DOHH2 (cell line): ENCODE data around the gene LPIN1.

ENCODE experiments used
- EZH2phosphoT487 ChIP-seq: fragments of 200-600 bp; sonication (generic); IDR thresholded peaks from 2 replicates; pipeline ENCODE4 v1.6.1; 2017; ENCODE audit warnings: borderline replicate concordance, mild to moderate bottlenecking, antibody characterized with exemption, low read length, moderate library complexity, mixed read lengths
- TF ChIP-seq, protein P1 (sequence below): fragments of 200-600 bp; sonication (generic); IDR thresholded peaks from one replicate; pipeline ENCODE4 v1.5.1; 2014; ENCODE audit warnings: antibody characterized with exemption, mild to moderate bottlenecking, low read depth, low read length; ENCODE audit not compliant: poor library complexity, severe bottlenecking

DNA sequence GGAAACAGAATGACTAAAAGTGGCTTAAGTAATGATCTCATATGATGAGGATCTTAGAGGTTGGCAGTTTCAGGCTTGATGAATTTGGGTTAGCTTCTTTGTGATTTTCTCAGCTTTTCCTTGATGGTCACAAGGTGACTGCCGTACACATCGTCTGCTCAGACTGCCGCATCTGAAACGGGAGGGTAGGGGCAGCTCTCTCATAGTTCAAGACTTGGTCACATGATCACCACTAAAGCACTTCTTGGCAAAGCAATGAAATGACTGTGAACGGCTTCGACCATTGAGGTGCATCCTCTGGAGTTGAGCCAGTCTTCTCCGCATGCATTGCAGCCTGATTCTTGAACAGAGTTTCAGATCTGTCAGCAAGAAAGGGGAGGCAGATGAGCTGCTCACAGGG, 43.8 kb downstream of the LPIN1 start:
- TF ChIP-seq, protein P1, sequence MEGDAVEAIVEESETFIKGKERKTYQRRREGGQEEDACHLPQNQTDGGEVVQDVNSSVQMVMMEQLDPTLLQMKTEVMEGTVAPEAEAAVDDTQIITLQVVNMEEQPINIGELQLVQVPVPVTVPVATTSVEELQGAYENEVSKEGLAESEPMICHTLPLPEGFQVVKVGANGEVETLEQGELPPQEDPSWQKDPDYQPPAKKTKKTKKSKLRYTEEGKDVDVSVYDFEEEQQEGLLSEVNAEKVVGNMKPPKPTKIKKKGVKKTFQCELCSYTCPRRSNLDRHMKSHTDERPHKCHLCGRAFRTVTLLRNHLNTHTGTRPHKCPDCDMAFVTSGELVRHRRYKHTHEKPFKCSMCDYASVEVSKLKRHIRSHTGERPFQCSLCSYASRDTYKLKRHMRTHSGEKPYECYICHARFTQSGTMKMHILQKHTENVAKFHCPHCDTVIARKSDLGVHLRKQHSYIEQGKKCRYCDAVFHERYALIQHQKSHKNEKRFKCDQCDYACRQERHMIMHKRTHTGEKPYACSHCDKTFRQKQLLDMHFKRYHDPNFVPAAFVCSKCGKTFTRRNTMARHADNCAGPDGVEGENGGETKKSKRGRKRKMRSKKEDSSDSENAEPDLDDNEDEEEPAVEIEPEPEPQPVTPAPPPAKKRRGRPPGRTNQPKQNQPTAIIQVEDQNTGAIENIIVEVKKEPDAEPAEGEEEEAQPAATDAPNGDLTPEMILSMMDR = no peak
- TF ChIP-seq EZH2phosphoT487 = no peak
